ENCODE data around the gene CCL20. TPM values are rescaled to one million over a fixed set of nuclear protein-coding genes. Genes with fewer than 3 reads are reported as not detected.

Gene CCL20
- total and polyA plus RNA-seq, 4 donors = 0.36 to 5.9 (median 1.3) TPM

DNA sequence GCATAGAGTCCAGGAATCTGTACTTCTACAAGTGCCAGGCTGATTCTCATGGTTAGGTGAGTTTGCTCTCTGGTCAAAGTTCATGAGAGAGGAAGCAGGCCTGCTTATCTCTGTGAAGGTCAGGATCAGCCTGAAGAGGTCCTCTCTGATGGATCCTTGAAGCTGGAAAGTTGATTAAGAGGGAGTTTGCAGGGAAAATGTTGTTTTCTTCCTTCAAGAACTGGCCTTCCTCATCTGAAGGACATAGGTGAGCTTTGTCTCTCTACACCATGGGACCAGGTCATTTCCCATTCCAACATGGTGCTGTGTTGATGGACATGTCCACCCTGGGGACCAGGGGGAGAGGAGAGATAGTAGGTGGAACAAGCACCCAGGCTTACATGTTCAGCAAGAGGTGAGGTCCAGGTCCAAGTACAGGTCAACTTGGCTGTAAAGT, 14.9 kb downstream of the CCL20 start:
- peak in 1 of 2 donors; percentile 8 for TF ChIP-seq HNF4A (conservative IDR thresholded peaks at IDR 0.05)
- TF ChIP-seq, protein P1, sequence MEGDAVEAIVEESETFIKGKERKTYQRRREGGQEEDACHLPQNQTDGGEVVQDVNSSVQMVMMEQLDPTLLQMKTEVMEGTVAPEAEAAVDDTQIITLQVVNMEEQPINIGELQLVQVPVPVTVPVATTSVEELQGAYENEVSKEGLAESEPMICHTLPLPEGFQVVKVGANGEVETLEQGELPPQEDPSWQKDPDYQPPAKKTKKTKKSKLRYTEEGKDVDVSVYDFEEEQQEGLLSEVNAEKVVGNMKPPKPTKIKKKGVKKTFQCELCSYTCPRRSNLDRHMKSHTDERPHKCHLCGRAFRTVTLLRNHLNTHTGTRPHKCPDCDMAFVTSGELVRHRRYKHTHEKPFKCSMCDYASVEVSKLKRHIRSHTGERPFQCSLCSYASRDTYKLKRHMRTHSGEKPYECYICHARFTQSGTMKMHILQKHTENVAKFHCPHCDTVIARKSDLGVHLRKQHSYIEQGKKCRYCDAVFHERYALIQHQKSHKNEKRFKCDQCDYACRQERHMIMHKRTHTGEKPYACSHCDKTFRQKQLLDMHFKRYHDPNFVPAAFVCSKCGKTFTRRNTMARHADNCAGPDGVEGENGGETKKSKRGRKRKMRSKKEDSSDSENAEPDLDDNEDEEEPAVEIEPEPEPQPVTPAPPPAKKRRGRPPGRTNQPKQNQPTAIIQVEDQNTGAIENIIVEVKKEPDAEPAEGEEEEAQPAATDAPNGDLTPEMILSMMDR (IDR thresholded peaks at IDR 0.05; ENCODE audit: low read depth, low read length, missing input control) = no peak
- no peak for TF ChIP-seq RXRA (IDR thresholded peaks at IDR 0.05)
- no peak for TF ChIP-seq TAF1 (conservative IDR thresholded peaks at IDR 0.05)
- TF ChIP-seq, protein P2, sequence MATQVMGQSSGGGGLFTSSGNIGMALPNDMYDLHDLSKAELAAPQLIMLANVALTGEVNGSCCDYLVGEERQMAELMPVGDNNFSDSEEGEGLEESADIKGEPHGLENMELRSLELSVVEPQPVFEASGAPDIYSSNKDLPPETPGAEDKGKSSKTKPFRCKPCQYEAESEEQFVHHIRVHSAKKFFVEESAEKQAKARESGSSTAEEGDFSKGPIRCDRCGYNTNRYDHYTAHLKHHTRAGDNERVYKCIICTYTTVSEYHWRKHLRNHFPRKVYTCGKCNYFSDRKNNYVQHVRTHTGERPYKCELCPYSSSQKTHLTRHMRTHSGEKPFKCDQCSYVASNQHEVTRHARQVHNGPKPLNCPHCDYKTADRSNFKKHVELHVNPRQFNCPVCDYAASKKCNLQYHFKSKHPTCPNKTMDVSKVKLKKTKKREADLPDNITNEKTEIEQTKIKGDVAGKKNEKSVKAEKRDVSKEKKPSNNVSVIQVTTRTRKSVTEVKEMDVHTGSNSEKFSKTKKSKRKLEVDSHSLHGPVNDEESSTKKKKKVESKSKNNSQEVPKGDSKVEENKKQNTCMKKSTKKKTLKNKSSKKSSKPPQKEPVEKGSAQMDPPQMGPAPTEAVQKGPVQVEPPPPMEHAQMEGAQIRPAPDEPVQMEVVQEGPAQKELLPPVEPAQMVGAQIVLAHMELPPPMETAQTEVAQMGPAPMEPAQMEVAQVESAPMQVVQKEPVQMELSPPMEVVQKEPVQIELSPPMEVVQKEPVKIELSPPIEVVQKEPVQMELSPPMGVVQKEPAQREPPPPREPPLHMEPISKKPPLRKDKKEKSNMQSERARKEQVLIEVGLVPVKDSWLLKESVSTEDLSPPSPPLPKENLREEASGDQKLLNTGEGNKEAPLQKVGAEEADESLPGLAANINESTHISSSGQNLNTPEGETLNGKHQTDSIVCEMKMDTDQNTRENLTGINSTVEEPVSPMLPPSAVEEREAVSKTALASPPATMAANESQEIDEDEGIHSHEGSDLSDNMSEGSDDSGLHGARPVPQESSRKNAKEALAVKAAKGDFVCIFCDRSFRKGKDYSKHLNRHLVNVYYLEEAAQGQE (IDR thresholded peaks at IDR 0.05) = no peak
- no peak overlapping the region for H3K27ac ChIP-seq (ENCODE audit: low read depth in 1 of 2, low read length in 2 of 2)
- no peak for DNase-seq (ENCODE audit: low spot score)

DNA sequence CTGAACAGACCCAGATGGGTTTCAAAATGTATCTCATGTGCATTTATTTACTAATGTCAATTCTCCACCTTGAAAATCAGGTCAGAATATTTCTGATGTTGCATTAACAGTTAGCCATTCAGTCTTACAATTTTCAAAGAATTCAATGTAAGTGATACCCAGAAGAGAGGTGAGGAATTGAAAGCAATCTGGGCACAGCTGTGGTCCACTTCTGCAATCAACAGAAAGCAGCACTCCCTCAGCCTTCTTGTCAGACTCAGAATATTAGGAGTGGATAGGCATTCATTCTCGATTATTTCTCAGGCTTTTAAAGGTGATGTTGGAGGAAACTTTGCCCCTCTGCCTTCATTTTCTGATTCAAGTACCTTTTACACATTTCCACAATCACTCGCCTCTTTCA, 15.7 kb downstream of the CCL20 start:
- Histone ChIP-seq H3K4me3 (ENCODE audit: low read depth in 1 of 3, low read length in 3 of 3) (no peak overlapping the region), H3K9me3 (ENCODE audit: control insufficient read depth in 4 of 4, low read length in 3 of 4) (no peaks in the 10 kb centered on the region), H3K27ac (ENCODE audit: low read depth in 1 of 2, low read length in 2 of 2) (no peak overlapping the region), H3K27me3 (ENCODE audit: control insufficient read depth in 4 of 4, insufficient read depth in 4 of 4, low read length in 3 of 4) (no peaks in the 10 kb centered on the region), H3K4me1 (ENCODE audit: control insufficient read depth in 4 of 4, insufficient read depth in 4 of 4, low read length in 3 of 4) (no peaks in the 10 kb centered on the region), H3K36me3 (ENCODE audit: control insufficient read depth in 4 of 4, insufficient read depth in 3 of 4, low read depth in 1 of 4, low read length in 3 of 4) (no peaks in the 10 kb centered on the region), H3K9ac (ENCODE audit: low read depth in 1 of 2, low read length in 2 of 2) (no peak overlapping the region)
- no peak for DNase-seq (ENCODE audit: low spot score)
- no peak for TF ChIP-seq RAD21 (IDR thresholded peaks at IDR 0.05)
- WGBS = 84% methylated on average over 2 of the region's 2 CpGs

More for the DNA sequence above, 14.9 kb downstream of the CCL20 start:
- Histone ChIP-seq H3K27me3 (ENCODE audit: control insufficient read depth in 4 of 4, insufficient read depth in 4 of 4, low read length in 3 of 4) (no peaks in the 10 kb centered on the region), H3K9ac (ENCODE audit: low read depth in 1 of 2, low read length in 2 of 2) (no peak overlapping the region), H3K36me3 (ENCODE audit: control insufficient read depth in 4 of 4, insufficient read depth in 3 of 4, low read depth in 1 of 4, low read length in 3 of 4) (no peaks in the 10 kb centered on the region), H3K9me3 (ENCODE audit: control insufficient read depth in 4 of 4, low read length in 3 of 4) (no peaks in the 10 kb centered on the region), H3K4me1 (ENCODE audit: control insufficient read depth in 4 of 4, insufficient read depth in 4 of 4, low read length in 3 of 4) (no peaks in the 10 kb centered on the region), H3K4me3 (ENCODE audit: low read depth in 1 of 3, low read length in 3 of 3) (no peak overlapping the region)

DNA sequence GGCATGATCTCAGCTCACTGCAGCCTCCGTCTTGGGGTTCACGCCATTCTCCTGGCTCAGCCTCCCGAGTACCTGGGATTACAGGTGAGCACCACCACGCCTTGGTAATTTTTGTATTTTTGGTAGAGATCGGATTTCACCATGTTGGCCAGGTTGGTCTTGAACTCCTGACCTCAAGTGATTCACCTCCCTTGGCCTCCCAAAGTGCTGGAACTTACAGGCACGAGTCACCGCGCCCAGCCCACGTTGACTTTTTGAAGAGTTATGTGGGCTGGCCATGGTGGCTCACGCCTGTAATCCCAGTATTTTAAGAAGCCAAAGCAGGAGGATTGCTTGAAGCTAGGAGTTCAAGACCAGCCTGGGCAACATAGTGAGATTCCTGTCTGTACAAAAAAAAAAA, 20.8 kb downstream of the CCL20 start:
- no peak for DNase-seq (ENCODE audit: low spot score)
- Histone ChIP-seq H3K9me3 (ENCODE audit: control insufficient read depth in 4 of 4, low read length in 3 of 4) (no peaks in the 10 kb centered on the region), H3K27ac (ENCODE audit: low read depth in 1 of 2, low read length in 2 of 2) (no peak overlapping the region), H3K36me3 (ENCODE audit: control insufficient read depth in 4 of 4, insufficient read depth in 3 of 4, low read depth in 1 of 4, low read length in 3 of 4) (no peaks in the 10 kb centered on the region), H3K4me1 (ENCODE audit: control insufficient read depth in 4 of 4, insufficient read depth in 4 of 4, low read length in 3 of 4) (no peaks in the 10 kb centered on the region), H3K27me3 (ENCODE audit: control insufficient read depth in 4 of 4, insufficient read depth in 4 of 4, low read length in 3 of 4) (no peaks in the 10 kb centered on the region), H3K9ac (ENCODE audit: low read depth in 1 of 2, low read length in 2 of 2) (no peak overlapping the region), H3K4me3 (ENCODE audit: low read depth in 1 of 3, low read length in 3 of 3) (no peak overlapping the region)
- 93% methylated on average over 10 of the region's 10 CpGs for WGBS
- TF ChIP-seq RXRA (IDR thresholded peaks at IDR 0.05) = no peak

All from liver (tissue), 9 donors.